Uterus (tissue), 2 donors: Measurements from ENCODE around the gene SDHA.

ENCODE experiments used
- POLR2A ChIP-seq, 2 donors: fragments of 450-650 bp; IDR thresholded peaks; one replicate each; pipeline ENCODE4 v1.6.1; 2016; ENCODE audit warnings: antibody characterized with exemption in 2 of 2, mild to moderate bottlenecking in 1 of 2, moderate library complexity in 1 of 2
- TF ChIP-seq, protein P1 (sequence below), 4 experiments: fragments of 200-600 bp in 2 of 4; fragments of 450-650 bp in 2 of 4; sonication (generic) in 2 of 4; IDR thresholded peaks; one replicate each; pipeline ENCODE4 v1.5.1; 2016 to 2019; ENCODE audit warnings: antibody characterized with exemption in 4 of 4, mild to moderate bottlenecking in 2 of 4, moderate library complexity in 1 of 4

DNA sequence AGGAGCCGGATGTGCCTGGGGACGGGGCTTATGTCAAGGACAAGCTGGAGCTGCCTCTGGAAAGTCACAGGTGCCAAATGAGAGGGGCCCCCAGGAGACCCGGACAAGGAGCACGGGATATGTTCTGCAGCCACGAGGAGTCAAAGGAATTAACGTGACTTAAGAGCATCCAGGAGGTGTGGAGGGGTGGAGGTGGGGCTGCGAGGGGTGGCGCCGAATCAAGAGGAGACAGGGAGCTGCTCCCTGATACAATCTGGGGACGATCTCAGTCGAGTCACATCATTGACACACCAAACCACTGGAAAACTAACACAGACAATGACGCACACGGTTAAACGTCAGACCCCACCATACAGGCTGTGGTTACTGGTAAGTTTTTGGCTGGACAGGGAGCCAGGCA is 10.5 kb upstream of the SDHA start:
- TF ChIP-seq, protein P1, sequence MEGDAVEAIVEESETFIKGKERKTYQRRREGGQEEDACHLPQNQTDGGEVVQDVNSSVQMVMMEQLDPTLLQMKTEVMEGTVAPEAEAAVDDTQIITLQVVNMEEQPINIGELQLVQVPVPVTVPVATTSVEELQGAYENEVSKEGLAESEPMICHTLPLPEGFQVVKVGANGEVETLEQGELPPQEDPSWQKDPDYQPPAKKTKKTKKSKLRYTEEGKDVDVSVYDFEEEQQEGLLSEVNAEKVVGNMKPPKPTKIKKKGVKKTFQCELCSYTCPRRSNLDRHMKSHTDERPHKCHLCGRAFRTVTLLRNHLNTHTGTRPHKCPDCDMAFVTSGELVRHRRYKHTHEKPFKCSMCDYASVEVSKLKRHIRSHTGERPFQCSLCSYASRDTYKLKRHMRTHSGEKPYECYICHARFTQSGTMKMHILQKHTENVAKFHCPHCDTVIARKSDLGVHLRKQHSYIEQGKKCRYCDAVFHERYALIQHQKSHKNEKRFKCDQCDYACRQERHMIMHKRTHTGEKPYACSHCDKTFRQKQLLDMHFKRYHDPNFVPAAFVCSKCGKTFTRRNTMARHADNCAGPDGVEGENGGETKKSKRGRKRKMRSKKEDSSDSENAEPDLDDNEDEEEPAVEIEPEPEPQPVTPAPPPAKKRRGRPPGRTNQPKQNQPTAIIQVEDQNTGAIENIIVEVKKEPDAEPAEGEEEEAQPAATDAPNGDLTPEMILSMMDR (IDR thresholded peaks at IDR 0.05): no peak
- no peak for TF ChIP-seq POLR2A (IDR thresholded peaks at IDR 0.05)
